ENCODE results near the gene ERVW-1.

DNA sequence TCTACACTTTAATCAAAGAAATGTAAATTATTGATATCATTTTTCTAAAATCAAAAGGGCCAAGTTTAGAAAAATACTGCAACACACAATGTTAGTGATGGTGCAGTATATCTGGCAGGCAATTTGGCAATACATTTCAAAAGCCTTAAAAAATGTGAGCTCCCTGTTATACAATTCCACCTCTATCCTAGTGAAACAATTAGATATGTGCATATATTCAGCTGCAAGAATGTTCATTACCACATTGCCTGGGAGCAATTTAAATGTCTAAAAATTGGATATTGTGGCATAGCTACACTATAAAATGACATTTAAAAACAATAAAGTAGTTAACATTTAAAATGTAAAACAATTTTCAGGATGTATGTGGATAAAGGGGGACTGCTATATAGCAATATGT is 10.1 kb upstream of the ERVW-1 start:
- TF ChIP-seq, protein P1, sequence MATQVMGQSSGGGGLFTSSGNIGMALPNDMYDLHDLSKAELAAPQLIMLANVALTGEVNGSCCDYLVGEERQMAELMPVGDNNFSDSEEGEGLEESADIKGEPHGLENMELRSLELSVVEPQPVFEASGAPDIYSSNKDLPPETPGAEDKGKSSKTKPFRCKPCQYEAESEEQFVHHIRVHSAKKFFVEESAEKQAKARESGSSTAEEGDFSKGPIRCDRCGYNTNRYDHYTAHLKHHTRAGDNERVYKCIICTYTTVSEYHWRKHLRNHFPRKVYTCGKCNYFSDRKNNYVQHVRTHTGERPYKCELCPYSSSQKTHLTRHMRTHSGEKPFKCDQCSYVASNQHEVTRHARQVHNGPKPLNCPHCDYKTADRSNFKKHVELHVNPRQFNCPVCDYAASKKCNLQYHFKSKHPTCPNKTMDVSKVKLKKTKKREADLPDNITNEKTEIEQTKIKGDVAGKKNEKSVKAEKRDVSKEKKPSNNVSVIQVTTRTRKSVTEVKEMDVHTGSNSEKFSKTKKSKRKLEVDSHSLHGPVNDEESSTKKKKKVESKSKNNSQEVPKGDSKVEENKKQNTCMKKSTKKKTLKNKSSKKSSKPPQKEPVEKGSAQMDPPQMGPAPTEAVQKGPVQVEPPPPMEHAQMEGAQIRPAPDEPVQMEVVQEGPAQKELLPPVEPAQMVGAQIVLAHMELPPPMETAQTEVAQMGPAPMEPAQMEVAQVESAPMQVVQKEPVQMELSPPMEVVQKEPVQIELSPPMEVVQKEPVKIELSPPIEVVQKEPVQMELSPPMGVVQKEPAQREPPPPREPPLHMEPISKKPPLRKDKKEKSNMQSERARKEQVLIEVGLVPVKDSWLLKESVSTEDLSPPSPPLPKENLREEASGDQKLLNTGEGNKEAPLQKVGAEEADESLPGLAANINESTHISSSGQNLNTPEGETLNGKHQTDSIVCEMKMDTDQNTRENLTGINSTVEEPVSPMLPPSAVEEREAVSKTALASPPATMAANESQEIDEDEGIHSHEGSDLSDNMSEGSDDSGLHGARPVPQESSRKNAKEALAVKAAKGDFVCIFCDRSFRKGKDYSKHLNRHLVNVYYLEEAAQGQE (IDR thresholded peaks at IDR 0.05; ENCODE audit: insufficient replicate concordance, low read depth): no peak
- no peak for TF ChIP-seq CTCF (IDR thresholded peaks at IDR 0.05; ENCODE audit: insufficient read depth, low read length)

All from HL-60 (cell line).